GM12892 (cell line): ENCODE measurements around the gene MYO18B.

Source experiments
- POLR2A ChIP-seq: IDR thresholded peaks from 2 replicates; pipeline ENCODE4 v1.6.1; 2011; ENCODE audit warnings: low read depth, low read length, control low read depth
- POLR2AphosphoS5 ChIP-seq: IDR thresholded peaks from 2 replicates; pipeline ENCODE4 v1.6.1; 2011; ENCODE audit warnings: low read depth, low read length, control low read depth
- TAF1 ChIP-seq: IDR thresholded peaks from 2 replicates; pipeline ENCODE4 v1.6.1; 2011; ENCODE audit warnings: low read depth, mild to moderate bottlenecking, control low read depth, low read length, borderline replicate concordance

DNA sequence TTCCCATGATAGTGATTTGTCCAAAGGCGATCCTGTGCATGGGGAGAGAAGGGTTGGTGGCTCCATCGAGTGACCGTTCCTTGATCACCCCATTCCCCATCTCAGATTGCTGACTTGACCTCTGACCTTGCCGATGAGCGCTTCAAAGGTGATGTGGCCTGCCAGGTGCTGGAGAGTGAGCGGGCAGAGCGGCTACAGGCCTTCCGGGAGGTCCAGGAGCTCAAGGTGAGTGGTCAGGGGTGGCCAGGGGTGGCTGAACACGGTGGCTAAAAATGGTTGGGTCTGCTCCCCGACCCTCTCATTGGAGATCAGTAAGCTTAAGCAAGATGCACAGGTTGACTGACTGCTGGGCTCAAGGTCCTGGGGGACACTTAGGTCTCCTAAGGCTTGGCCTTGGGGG is 148.7 kb downstream of the MYO18B start:
- no peak for TF ChIP-seq POLR2A
- no peak for TF ChIP-seq POLR2AphosphoS5
- no peak for TF ChIP-seq TAF1
